Measurements from ENCODE around the gene PRTN3. TPM values are rescaled to one million over a fixed set of nuclear protein-coding genes. Genes with fewer than 3 reads are reported as not detected.

Gene PRTN3
- total RNA-seq, 1 donor from 2014 or later = not detected

GRCh38 chr19:805600-806550, 34.9 kb upstream of the PRTN3 start:
- Histone ChIP-seq H3K4me1 (peaks cover 25% of the 10 kb centered on the region), H3K4me3 (no peak overlapping the region), H3K36me3 (peaks cover 93% of the 10 kb centered on the region), H3K27ac (no peak overlapping the region), H3K9me3 (no peaks in the 10 kb centered on the region), H3K27me3 (no peaks in the 10 kb centered on the region)
- ATAC-seq (no peak), DNase-seq (peak; percentile 64)
- no peak for TF ChIP-seq CTCF (IDR thresholded peaks at IDR 0.05)
- intact Hi-C loops (cut with DNase I) = no loop called here

- TF ChIP-seq CTCF (IDR thresholded peaks at IDR 0.05) = no peak
- Histone ChIP-seq H3K4me3 (no peak overlapping the region), H3K27me3 (no peaks in the 10 kb centered on the region), H3K27ac (no peak overlapping the region), H3K9me3 (no peaks in the 10 kb centered on the region), H3K4me1 (peaks cover 14% of the 10 kb centered on the region), H3K36me3 (peaks cover 95% of the 10 kb centered on the region)
- no peak for ATAC-seq
- intact Hi-C loops (cut with DNase I) = no loop called here
- peak; percentile 58 for DNase-seq
These were observed 33.9 kb upstream of the PRTN3 start for GRCh38 chr19:806815-807421.

- H3K36me3 ChIP-seq = peaks cover 94% of the 10 kb centered on the region
- intact Hi-C loops (cut with DNase I) = no loop called here
- peaks cover 5% of the 10 kb centered on the region for H3K4me1 ChIP-seq
- no peaks in the 10 kb centered on the region for H3K9me3 ChIP-seq
- H3K27ac ChIP-seq = no peak overlapping the region
- TF ChIP-seq CTCF (IDR thresholded peaks at IDR 0.05) = no peak
- H3K27me3 ChIP-seq = no peaks in the 10 kb centered on the region
- ATAC-seq = no peak
- H3K4me3 ChIP-seq = no peak overlapping the region
- peak; percentile 48 for DNase-seq
These were observed 33.0 kb upstream of the PRTN3 start for GRCh38 chr19:807627-808422.

DNA sequence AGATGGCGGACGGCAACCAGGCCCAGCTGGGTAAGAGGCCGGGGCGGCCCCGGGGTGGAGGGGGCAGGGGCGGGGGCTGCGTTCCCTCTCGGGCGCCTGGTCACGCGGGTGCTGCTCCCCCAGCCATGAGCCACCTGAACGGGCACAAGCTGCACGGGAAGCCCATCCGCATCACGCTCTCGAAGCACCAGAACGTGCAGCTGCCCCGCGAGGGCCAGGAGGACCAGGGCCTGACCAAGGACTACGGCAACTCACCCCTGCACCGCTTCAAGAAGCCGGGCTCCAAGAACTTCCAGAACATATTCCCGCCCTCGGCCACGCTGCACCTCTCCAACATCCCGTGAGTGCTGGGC, 32.4 kb upstream of the PRTN3 start:
- TF ChIP-seq CTCF (IDR thresholded peaks at IDR 0.05) = no peak
- no peaks in the 10 kb centered on the region for H3K27me3 ChIP-seq
- H3K36me3 ChIP-seq = peaks cover 88% of the 10 kb centered on the region
- H3K4me1 ChIP-seq = no peaks in the 10 kb centered on the region
- intact Hi-C loops (cut with DNase I) = no loop called here
- no peaks in the 10 kb centered on the region for H3K9me3 ChIP-seq
- no peak overlapping the region for H3K4me3 ChIP-seq
- no peak overlapping the region for H3K27ac ChIP-seq
- DNase-seq = peak; percentile 60
- no peak for ATAC-seq

DNA sequence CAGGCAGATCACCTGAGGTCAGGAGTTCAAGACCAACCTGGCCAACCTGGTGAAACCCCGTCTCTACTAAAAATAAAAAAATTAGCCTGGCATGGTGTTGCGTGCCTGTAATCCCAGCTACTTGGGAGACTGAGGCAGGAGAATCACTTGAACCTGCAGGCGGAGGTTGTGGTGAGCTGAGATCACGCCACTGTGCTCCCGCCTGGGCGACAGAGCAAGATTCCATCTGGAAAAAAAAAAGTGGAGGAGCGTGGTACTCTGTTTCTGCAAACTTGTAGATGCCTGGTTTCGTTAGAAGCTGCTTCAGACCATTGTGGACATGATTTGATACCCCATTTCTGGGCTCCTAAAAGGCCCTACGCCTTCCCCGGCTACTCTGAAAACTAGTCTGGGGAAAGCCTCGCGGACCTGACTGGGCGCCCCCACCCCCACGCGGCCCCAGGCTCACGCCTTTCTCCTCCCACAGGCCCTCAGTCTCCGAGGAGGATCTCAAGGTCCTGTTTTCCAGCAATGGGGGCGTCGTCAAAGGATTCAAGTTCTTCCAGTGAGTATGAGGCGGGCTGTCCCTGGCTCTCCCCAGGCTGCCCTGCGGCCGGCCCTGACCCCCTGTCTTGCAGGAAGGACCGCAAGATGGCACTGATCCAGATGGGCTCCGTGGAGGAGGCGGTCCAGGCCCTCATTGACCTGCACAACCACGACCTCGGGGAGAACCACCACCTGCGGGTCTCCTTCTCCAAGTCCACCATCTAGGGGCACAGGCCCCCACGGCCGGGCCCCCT, 30.5 kb upstream of the PRTN3 start:
- DNase-seq (peak; percentile 54), ATAC-seq (no peak)
- no peaks in the 10 kb centered on the region for H3K27me3 ChIP-seq
- no peak overlapping the region for H3K27ac ChIP-seq
- no peak overlapping the region for H3K4me3 ChIP-seq
- H3K9me3 ChIP-seq = no peaks in the 10 kb centered on the region
- no peaks in the 10 kb centered on the region for H3K4me1 ChIP-seq
- intact Hi-C loops (cut with DNase I) = no loop called here
- peaks cover 70% of the 10 kb centered on the region for H3K36me3 ChIP-seq
- TF ChIP-seq CTCF (IDR thresholded peaks at IDR 0.05) = no peak

Data from upper lobe of right lung (tissue), 1 donor.